Hepatocyte (in vitro differentiated cells): Measurements from ENCODE around the gene SFN.

Experiments
- EZH2 ChIP-seq: fragments of 200-600 bp; sonication (generic); IDR thresholded peaks from 2 replicates; pipeline ENCODE4 v1.6.1; 2016; ENCODE audit warnings: antibody characterized with exemption, mild to moderate bottlenecking, borderline replicate concordance
- EZH2phosphoT487 ChIP-seq: fragments of 200-600 bp; sonication (generic); IDR thresholded peaks from one replicate; pipeline ENCODE4 v1.6.1; 2018; ENCODE audit warnings: antibody characterized with exemption, mild to moderate bottlenecking, low read depth, moderate library complexity; ENCODE audit not compliant: unreplicated experiment, severe bottlenecking
- TF ChIP-seq, protein P1 (sequence below): fragments of 200-600 bp; sonication (generic); IDR thresholded peaks from 2 replicates; pipeline ENCODE4 v1.5.1; 2016; ENCODE audit warnings: antibody characterized with exemption, mild to moderate bottlenecking; ENCODE audit not compliant: poor library complexity

DNA sequence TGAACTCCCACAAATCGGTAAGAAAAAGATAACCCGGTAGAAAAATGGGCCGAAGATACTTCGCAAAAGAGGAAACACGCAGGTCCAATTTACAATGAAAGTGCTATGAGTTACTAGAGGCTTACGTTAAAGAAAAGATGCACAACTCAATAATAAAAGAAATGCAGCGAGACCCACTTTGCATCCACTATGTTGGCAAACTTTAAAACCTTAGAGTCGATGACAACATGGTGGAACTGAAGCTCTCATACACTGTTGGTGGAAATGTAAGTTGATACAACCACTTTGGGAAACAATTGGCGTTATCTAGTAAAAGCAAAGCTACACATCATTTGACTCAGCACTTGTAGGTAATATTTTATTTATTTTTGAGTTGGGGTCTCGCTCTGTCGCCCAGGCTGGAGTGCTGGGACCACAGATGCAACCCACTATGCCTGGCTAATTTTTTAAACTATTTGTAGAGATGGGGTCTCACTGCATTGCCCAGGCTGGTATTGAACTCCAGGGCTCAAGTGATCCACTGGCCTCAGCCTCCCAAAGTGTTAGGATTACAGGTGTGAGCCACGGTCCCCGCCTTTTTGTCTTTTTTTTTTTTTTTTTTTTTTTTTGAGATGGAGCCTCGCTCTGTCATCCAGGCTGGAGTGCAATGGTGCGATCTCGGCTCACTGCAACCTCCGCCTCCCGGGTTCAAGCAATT lies 38.0 kb downstream of the SFN start:
- TF ChIP-seq, protein P1, sequence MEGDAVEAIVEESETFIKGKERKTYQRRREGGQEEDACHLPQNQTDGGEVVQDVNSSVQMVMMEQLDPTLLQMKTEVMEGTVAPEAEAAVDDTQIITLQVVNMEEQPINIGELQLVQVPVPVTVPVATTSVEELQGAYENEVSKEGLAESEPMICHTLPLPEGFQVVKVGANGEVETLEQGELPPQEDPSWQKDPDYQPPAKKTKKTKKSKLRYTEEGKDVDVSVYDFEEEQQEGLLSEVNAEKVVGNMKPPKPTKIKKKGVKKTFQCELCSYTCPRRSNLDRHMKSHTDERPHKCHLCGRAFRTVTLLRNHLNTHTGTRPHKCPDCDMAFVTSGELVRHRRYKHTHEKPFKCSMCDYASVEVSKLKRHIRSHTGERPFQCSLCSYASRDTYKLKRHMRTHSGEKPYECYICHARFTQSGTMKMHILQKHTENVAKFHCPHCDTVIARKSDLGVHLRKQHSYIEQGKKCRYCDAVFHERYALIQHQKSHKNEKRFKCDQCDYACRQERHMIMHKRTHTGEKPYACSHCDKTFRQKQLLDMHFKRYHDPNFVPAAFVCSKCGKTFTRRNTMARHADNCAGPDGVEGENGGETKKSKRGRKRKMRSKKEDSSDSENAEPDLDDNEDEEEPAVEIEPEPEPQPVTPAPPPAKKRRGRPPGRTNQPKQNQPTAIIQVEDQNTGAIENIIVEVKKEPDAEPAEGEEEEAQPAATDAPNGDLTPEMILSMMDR = no peak
- TF ChIP-seq EZH2 = no peak
- no peak for TF ChIP-seq EZH2phosphoT487
